GM13977 (cell line): ENCODE data around the gene CTIF.

Experiments
- DNase-seq: peaks from one replicate; pipeline ENCODE4 v3.0.0; 2012; ENCODE audit warnings: low spot score
- in situ Hi-C: fragments of 300-500 bp; cut with MboI; formaldehyde crosslinking; loops from one replicate; pipeline ENCODE4 v1.12.0; 2022; ENCODE audit warnings: low sequenced_read_pairs, low pct_unique_long_range_greater_than_20kb, mixed read lengths, inconsistent platforms; ENCODE audit not compliant: unreplicated experiment
- TF ChIP-seq, protein P1 (sequence below): IDR thresholded peaks from 2 replicates; pipeline ENCODE4 v1.5.1; 2012; ENCODE audit warnings: mild to moderate bottlenecking, control low read depth; ENCODE audit not compliant: insufficient read depth; ENCODE audit errors: extremely low read depth, missing control alignments

CTIF gene

DNA sequence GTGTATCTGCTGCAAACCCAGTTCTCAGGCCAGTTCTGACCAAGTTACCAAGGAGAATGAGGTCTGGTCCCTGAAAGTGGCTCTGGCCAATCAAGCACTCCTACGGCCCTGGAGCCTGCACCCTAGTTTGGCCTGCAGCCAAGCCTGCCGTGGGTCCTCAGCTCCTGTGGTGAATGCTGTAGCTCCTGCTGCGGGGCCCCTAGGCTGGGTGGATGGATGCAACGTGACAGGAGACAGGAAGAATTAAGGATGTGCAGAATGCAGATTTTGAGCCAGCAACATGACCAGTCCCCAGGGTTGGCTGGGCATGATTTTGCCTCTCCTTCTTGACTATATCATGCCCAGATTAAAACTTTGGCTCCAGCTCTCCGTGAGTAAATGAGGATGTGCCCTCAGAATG is 314.8 kb downstream of the CTIF start:
- DNase-seq, result no peak
- TF ChIP-seq, protein P1, sequence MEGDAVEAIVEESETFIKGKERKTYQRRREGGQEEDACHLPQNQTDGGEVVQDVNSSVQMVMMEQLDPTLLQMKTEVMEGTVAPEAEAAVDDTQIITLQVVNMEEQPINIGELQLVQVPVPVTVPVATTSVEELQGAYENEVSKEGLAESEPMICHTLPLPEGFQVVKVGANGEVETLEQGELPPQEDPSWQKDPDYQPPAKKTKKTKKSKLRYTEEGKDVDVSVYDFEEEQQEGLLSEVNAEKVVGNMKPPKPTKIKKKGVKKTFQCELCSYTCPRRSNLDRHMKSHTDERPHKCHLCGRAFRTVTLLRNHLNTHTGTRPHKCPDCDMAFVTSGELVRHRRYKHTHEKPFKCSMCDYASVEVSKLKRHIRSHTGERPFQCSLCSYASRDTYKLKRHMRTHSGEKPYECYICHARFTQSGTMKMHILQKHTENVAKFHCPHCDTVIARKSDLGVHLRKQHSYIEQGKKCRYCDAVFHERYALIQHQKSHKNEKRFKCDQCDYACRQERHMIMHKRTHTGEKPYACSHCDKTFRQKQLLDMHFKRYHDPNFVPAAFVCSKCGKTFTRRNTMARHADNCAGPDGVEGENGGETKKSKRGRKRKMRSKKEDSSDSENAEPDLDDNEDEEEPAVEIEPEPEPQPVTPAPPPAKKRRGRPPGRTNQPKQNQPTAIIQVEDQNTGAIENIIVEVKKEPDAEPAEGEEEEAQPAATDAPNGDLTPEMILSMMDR, result no peak
- in situ Hi-C loops, result no loop called here

DNA sequence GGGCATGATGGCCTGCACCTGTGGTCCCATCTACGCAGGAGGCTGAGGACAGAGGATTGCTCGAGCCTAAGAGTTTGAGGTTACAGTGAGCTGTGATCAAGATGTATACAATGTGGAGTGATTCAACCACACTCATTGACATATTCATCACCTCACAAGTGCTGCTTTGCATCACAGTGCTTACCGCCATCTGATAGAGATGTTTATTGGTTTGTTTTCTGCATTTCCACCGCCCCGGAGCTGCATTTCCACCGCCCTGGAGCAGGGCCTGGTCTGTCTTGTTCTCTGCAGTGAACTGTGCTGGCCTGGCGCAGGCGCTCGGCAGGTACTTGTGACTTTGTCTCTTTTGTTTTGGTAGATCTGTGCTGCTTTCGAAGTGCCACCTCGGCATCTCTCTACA is 315.9 kb downstream of the CTIF start:
- no peak for DNase-seq
- TF ChIP-seq, protein P1, result no peak
- in situ Hi-C loops, result no loop called here

DNA sequence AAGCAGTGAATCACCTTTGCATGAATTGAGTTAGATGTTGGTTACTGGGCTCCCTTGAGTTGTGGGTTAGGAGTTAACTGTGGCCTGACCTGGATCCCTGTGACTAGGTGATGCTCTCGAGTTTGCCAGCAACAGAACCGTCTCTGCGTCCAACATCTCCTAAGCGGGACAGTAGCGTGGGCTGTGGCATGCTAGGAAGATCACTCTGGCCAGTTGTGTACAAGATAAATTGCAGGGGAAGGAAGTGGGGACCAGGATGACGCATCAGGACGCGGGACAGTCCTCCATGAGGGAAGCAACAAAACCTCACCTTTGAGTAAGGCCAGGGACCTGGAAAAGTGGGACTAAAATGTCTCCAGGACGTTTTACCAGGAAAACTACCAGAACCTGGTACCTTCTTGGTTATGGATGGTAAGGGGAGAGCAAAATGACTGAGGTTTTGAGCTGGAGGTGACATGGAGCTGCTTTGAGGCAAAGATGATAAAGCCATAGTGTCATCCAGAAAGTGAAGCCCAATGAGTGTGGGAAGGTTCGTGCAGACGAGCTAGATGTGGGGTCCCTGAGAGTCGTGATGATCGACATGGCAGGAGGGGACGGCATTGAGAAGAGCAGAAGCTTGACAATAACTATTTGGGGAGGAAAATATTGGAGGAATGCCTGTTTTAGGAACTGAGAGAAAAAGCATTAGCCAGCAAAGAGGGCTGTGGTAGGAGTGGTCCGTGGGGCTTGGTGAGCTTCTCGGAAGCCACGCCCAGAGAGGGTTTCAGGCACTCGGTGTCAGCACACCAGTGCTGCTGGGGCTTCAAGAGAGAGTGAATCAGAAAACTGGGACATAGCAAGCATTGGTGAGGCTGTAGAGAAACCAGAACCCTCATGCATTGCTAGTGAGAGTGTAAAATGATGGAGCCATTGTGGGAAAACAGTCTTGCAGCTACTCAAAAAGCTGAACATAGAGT is 316.9 kb downstream of the CTIF start:
- in situ Hi-C loops, result no loop called here
- no peak for DNase-seq
- TF ChIP-seq, protein P1, result no peak

DNA sequence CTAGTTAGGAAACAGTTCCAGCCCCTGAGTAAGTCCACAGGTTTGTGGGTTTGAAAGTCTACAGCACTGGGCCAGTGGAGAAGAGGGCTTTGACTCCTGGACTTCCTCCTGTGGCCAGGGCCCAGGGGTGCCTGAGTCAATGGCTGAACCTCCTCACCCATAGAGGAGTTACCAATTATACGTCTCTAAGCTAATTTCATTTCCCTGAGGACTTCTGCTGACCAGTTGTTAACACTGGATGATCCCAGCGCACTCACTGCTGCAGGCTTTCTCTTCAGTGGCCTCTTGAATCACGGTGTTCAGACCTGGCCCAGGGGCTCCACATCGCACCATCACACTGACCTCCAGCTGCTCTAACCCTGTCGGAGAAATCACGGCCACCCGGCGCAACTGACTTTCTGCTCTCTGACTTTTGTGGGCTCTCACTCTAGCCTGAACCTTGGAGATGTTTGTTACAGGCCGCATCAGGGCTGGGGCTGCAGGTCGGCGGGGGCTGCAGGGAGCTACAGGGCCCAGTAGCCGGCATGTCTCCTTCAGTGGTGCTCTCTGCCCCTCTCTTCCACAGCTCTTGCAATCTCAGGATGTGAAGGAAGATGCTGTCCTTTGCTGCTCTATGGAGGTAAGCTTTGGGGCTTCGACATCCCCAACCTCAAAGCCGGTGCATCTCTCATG is 318.3 kb downstream of the CTIF start:
- in situ Hi-C loops, result no loop called here
- no peak for DNase-seq
- TF ChIP-seq, protein P1, result no peak

DNA sequence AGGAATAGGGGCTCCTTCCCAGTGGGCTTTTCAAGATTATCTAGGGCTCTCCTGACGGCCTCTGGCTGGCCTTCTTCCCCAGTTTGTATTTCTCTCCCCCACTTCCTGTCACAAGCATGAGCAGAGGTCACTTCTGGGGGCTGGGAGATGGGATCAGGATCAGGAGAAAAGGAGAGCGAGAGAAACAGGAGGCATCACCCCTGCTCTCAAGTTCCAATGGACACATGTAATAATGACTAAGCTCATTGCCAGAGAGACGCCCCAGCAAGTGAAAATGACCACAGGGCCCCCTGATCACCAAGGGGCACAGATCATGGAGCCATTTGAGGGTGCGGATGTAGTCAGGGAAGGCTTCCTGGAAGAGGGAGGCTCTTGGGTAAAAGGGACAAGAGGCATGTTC is 319.8 kb downstream of the CTIF start:
- TF ChIP-seq, protein P1, result no peak
- in situ Hi-C loops, result no loop called here
- DNase-seq, result no peak

DNA sequence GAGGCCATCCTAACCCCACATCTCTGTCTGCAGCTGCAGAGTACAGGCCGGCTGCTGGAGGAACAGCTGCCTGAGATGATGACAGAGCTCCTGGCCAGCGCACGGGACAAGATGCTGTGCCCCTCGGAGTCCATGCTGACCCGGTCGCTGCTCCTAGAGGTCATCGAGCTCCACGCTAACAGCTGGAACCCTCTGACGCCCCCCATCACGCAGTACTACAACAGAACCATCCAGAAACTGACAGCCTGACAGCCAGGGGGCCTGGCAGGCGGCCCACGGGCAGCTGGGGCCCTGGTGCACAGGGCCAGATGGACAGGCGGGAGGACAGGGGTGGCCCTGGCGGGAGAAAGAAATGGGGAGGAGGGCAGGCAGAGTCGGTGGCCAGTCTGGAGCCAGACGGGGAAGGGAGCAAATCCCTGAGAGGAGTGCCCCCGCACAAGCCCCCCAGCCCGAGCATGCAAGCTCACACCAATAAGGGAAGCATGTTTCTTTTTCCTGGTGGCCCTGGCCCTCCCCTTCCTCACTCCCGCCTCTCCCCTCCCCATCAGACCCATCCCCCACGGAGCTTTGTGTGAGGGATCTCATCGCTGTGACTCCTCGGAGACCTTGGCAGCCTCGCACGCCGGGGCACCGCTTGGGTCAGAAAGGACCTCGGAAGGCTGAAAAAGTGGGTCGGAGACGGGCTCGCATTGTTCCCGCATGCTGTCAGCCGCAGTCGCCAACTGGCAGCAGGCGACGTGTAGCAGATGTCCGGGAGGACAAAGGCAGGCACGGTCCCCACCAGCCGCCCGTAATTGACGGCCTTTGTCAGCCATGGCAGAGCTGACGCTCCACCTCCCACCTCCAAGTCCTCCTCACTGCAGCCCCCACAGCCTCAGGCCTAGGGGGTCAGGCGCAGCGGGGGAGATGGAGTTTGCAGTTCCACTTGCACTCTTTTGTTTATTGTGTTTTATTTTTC is 320.8 kb downstream of the CTIF start:
- no peak for DNase-seq
- TF ChIP-seq, protein P1, result no peak
- in situ Hi-C loops, result no loop called here
